Spleen (tissue), 11 donors: ENCODE data around the gene AOAH. TPM values are rescaled to one million over a fixed set of nuclear protein-coding genes. Genes with fewer than 3 reads are reported as not detected.
A peak's percentile ranks its signal among the peaks of the same experiment; 100 is the strongest.

ENCODE experiments used
- DNase-seq: peaks from one replicate; pipeline ENCODE4 v3.0.0-alpha.2; 2020
- H3K27ac ChIP-seq, 8 donors: fragments of 200-600 bp; sonication (generic) in 7 of 8; 1 replicate in 4 of 8; 2 replicates in 4 of 8; pipeline versions ENCODE4 v1.5.0 to v1.8.0; 2016 to 2021; ENCODE audit warnings: inconsistent platforms in 4 of 8, mild to moderate bottlenecking in 4 of 8, moderate library complexity in 1 of 8
- H3K27me3 ChIP-seq, 7 donors: fragments of 200-600 bp; sonication (generic) in 6 of 7; replicated peaks in 1 of 7; 1 replicate in 4 of 7; 2 replicates in 3 of 7; pipeline versions ENCODE4 v1.5.0 to v1.8.0; 2016 to 2021; ENCODE audit warnings: inconsistent platforms in 3 of 7, mild to moderate bottlenecking in 1 of 7
- H3K36me3 ChIP-seq, 6 donors: fragments of 200-600 bp; sonication (generic) in 5 of 6; 1 replicate in 4 of 6; 2 replicates in 2 of 6; pipeline versions ENCODE4 v1.5.0 to v1.8.0; 2016 to 2021; ENCODE audit warnings: inconsistent platforms in 2 of 6
- H3K4me1 ChIP-seq, 6 donors: fragments of 200-600 bp; sonication (generic) in 5 of 6; 1 replicate in 3 of 6; 2 replicates in 3 of 6; pipeline versions ENCODE4 v1.5.0 to v1.8.0; 2016 to 2021; ENCODE audit warnings: inconsistent platforms in 3 of 6
- H3K4me3 ChIP-seq, 8 donors: fragments of 200-600 bp; sonication (generic) in 7 of 8; 1 replicate in 4 of 8; 2 replicates in 4 of 8; pipeline versions ENCODE4 v1.5.0 to v1.8.0; 2016 to 2021; ENCODE audit warnings: inconsistent platforms in 4 of 8, mild to moderate bottlenecking in 4 of 8, moderate library complexity in 2 of 8
- H3K9me3 ChIP-seq, 8 donors: fragments of 200-600 bp; sonication (generic) in 7 of 8; 1 replicate in 4 of 8; 2 replicates in 4 of 8; pipeline versions ENCODE4 v1.5.0 to v1.8.0; 2016 to 2021; ENCODE audit warnings: inconsistent platforms in 4 of 8
- CTCF ChIP-seq, 11 experiments: fragments of 200-600 bp in 7 of 11; fragments of 450-650 bp in 4 of 11; sonication (generic) in 4 of 11; IDR thresholded peaks in 8 of 11; conservative IDR thresholded peaks in 3 of 11; 1 replicate in 7 of 11; 2 replicates in 4 of 11; pipeline versions ENCODE4 v1.4.0 to v1.8.0; 2016 to 2021; ENCODE audit warnings: antibody characterized with exemption in 11 of 11, inconsistent platforms in 4 of 11, mild to moderate bottlenecking in 1 of 11
- POLR2A ChIP-seq, 3 donors: fragments of 450-650 bp; IDR thresholded peaks; one replicate each; pipeline ENCODE4 v1.5.1; 2017; ENCODE audit warnings: antibody characterized with exemption in 3 of 3, mild to moderate bottlenecking in 1 of 3
- POLR2AphosphoS5 ChIP-seq, 3 donors: sonication (generic); formaldehyde crosslinking; IDR thresholded peaks; one replicate each; pipeline ENCODE4 v1.5.1; 2017; ENCODE audit warnings: antibody characterized with exemption in 3 of 3
- WGBS, 5 donors: extraction: QIAGEN DNeasy Blood & Tissue Kit in 3 of 5; methylation state at CpG; one replicate each; pipeline versions ENCODE4 v1.1.5 to v1.1.7; 2013 to 2018; 5-methylcytosine and 5-hydroxymethylcytosine counted together
- intact Hi-C: fragments of 100-400 bp; cut with DNase I; formaldehyde crosslinking; loops from one replicate; pipeline ENCODE4 v1.15.0; 2023; ENCODE audit warnings: low total_unique reads
- polyA plus RNA-seq, 3 donors: library from polyadenylated mRNA; stranded (reverse); fragments of 200-250 nt; gene quantifications; one replicate each; pipeline ENCODE4 v1.2.1, GENCODE V29; 2013
- total RNA-seq, 7 donors: library from RNA; depleted of rRNA in 3 of 7; stranded (reverse); fragments of >200 nt in 3 of 7; fragmentation: NEBNext Ultra II Directional in 4 of 7; extraction: Animal tissue kit (Norgen Biotek cat#: 25700) in 4 of 7; gene quantifications; one replicate each; pipeline versions ENCODE4 v1.1.0 to v1.2.1, GENCODE V29; 2016 to 2021
- donor health status: healthy with polysubstance abuse.
- donor health status: DM: no; HTN: no; CAD: no; lungs with moderate emphysema.
- donor health status: DM: no; HTN: no; CAD: no.
- donor health status: Bipolar disorder and iron deficiency.
- donor health status: healthy.
- donor health status: DM: no; HTN: no; CAD: no.
- donor health status: DM: yes; HTN: yes; CAD: no.

AOAH gene
- total and polyA plus RNA-seq, 10 donors, result 30.3 to 316 (median 191) TPM

- intact Hi-C loops, result no loop called here
- no peak overlapping the region for H3K4me3 ChIP-seq
- H3K27ac ChIP-seq, result no peak overlapping the region
- H3K4me1 ChIP-seq, result no peaks in the 10 kb centered on the region
- DNase-seq, result no peak
- 66 to 85% (median 82%) methylated on average over 1 of the region's 1 CpG for WGBS, 5 donors
- peaks cover 0 to 6% (median 0%) of the 10 kb centered on the region in 8 donors for H3K9me3 ChIP-seq
- H3K27me3 ChIP-seq, result no peaks in the 10 kb centered on the region
- H3K36me3 ChIP-seq, result peaks cover 0 to 78% (median 2%) of the 10 kb centered on the region in 6 donors
- TF ChIP-seq POLR2A (IDR thresholded peaks at IDR 0.05) (no peak), CTCF (IDR thresholded peaks at IDR 0.05 in 8 of 11, conservative IDR thresholded peaks at IDR 0.05 in 3 of 11) (no peak), POLR2AphosphoS5 (IDR thresholded peaks at IDR 0.05) (no peak)
These were observed 141.0 kb downstream of the AOAH start for GRCh38 chr7:36583318-36583717.

- Histone ChIP-seq H3K36me3 (peaks cover 0 to 65% (median 12%) of the 10 kb centered on the region in 6 donors), H3K4me3 (no peak overlapping the region), H3K27me3 (no peaks in the 10 kb centered on the region), H3K4me1 (peaks cover 0 to 17% (median 7%) of the 10 kb centered on the region in 6 donors), H3K9me3 (peaks cover 0 to 19% (median 7%) of the 10 kb centered on the region in 8 donors), H3K27ac (no peak overlapping the region)
- intact Hi-C loops, result no loop called here
- WGBS, 5 donors, result 82 to 94% (median 85%) methylated on average over 5 of the region's 5 CpGs
- TF ChIP-seq CTCF (IDR thresholded peaks at IDR 0.05 in 8 of 11, conservative IDR thresholded peaks at IDR 0.05 in 3 of 11) (no peak), POLR2A (IDR thresholded peaks at IDR 0.05) (no peak), POLR2AphosphoS5 (IDR thresholded peaks at IDR 0.05) (no peak)
- no peak for DNase-seq
These were observed 148.5 kb downstream of the AOAH start for GRCh38 chr7:36575832-36576231.

- Histone ChIP-seq H3K27ac (no peak overlapping the region), H3K9me3 (peaks cover 0 to 10% (median 7%) of the 10 kb centered on the region in 8 donors), H3K27me3 (no peaks in the 10 kb centered on the region), H3K4me1 (peaks cover 0 to 43% (median 8%) of the 10 kb centered on the region in 6 donors), H3K4me3 (no peak overlapping the region), H3K36me3 (peaks cover 0 to 60% (median 11%) of the 10 kb centered on the region in 6 donors)
- intact Hi-C loops, result no loop called here
- TF ChIP-seq POLR2A (IDR thresholded peaks at IDR 0.05) (no peak), CTCF (IDR thresholded peaks at IDR 0.05 in 8 of 11, conservative IDR thresholded peaks at IDR 0.05 in 3 of 11) (no peak), POLR2AphosphoS5 (IDR thresholded peaks at IDR 0.05) (no peak)
- 76 to 93% (median 87%) methylated on average over 3 of the region's 3 CpGs for whole genome bisulfite sequencing, 5 donors
- no peak for DNase-seq
These were observed 151.2 kb downstream of the AOAH start for GRCh38 chr7:36573066-36573465.

GRCh38 chr7:36571190-36571560 is 153.1 kb downstream of the AOAH start:
- WGBS, 5 donors, result 0 to 6% (median 0%) methylated on average over 1 of the region's 1 CpG
- no peaks in the 10 kb centered on the region for H3K9me3 ChIP-seq
- intact Hi-C loops, result no loop called here
- H3K27me3 ChIP-seq, result no peaks in the 10 kb centered on the region
- DNase-seq, result no peak
- H3K4me1 ChIP-seq, result peaks cover 0 to 59% (median 12%) of the 10 kb centered on the region in 6 donors
- no peak for TF ChIP-seq POLR2A (IDR thresholded peaks at IDR 0.05)
- no peak for TF ChIP-seq POLR2AphosphoS5 (IDR thresholded peaks at IDR 0.05)
- TF ChIP-seq CTCF (IDR thresholded peaks at IDR 0.05 in 8 of 11, conservative IDR thresholded peaks at IDR 0.05 in 3 of 11), result no peak
- peaks cover 0 to 66% (median 6%) of the 10 kb centered on the region in 6 donors for H3K36me3 ChIP-seq
- peak overlapping the region in 1 of 8 donors; percentile 30 for H3K4me3 ChIP-seq
- peak overlapping the region in 6 of 8 donors; percentile 9 to 83 (median 56) for H3K27ac ChIP-seq
